VCaP (cell line): ENCODE measurements around the gene DYSF.

Source experiments
- H3K27ac ChIP-seq: fragments of 450-650 bp; 2 replicates; pipeline ENCODE4 v1.5.1; 2017
- TF ChIP-seq, protein P1 (sequence below): fragments of 450-650 bp; conservative IDR thresholded peaks from 2 replicates; pipeline ENCODE4 v1.5.1; 2017; ENCODE audit warnings: mild to moderate bottlenecking, moderate library complexity

DYSF gene

DNA sequence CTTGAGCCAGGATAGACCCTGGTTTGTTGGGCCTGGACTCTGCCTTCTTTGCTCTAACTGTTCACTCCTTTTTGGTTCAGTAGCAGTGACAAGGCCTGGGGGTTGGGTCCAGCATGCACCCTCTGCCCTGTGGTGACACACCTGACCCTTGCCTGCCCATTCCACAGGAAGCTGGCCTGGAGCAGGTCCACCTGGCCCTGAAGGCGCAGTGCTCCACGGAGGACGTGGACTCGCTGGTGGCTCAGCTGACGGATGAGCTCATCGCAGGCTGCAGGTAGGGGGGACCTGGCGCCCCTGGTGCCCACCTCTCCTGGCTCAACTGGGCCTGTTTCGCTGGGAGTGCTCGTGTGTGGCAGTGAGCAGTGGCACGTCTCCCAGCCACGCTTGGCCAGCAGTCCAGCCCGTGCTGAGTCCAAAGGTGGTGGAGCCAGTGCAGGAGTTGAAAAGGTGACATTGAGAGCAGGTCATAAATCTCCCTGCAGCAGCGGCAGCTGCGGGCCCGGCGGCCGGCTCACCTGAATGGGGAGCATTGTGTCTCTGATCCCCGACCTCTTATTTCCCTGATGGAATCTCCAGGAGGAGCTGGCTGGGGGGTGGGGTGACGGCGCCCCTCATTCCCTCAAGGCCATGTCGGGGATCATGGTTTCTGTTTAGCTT, 102.6 kb downstream of the DYSF start:
- TF ChIP-seq, protein P1, sequence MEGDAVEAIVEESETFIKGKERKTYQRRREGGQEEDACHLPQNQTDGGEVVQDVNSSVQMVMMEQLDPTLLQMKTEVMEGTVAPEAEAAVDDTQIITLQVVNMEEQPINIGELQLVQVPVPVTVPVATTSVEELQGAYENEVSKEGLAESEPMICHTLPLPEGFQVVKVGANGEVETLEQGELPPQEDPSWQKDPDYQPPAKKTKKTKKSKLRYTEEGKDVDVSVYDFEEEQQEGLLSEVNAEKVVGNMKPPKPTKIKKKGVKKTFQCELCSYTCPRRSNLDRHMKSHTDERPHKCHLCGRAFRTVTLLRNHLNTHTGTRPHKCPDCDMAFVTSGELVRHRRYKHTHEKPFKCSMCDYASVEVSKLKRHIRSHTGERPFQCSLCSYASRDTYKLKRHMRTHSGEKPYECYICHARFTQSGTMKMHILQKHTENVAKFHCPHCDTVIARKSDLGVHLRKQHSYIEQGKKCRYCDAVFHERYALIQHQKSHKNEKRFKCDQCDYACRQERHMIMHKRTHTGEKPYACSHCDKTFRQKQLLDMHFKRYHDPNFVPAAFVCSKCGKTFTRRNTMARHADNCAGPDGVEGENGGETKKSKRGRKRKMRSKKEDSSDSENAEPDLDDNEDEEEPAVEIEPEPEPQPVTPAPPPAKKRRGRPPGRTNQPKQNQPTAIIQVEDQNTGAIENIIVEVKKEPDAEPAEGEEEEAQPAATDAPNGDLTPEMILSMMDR, result no peak
- H3K27ac ChIP-seq, result no peak overlapping the region

DNA sequence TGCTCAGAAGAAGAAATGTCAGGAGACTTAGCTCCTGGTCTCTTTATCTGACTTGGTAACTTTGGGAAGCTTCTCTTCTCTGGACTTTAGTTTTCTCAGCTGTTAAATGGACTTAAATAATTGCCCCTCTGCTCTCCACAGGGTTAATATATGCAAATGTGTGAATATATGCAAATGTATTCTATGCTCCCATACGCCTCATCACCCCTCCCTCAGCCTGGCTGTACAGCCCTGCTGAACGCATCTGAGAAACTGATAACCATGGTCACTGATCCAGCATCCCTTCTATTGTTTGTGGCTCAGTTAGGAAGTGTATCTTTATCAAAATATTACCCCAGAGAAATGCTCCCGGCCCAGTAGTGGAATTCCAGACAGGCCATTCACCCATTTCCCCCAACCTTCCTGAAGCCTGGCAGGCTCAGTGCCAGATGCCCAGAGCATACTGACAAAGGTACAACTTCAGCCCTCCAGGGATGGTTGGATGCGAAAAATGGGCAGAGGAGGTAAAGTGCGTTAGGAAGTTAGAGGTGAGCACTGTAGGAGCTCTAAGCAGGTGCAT, 103.4 kb downstream of the DYSF start:
- TF ChIP-seq, protein P1, result no peak
- no peak overlapping the region for H3K27ac ChIP-seq

DNA sequence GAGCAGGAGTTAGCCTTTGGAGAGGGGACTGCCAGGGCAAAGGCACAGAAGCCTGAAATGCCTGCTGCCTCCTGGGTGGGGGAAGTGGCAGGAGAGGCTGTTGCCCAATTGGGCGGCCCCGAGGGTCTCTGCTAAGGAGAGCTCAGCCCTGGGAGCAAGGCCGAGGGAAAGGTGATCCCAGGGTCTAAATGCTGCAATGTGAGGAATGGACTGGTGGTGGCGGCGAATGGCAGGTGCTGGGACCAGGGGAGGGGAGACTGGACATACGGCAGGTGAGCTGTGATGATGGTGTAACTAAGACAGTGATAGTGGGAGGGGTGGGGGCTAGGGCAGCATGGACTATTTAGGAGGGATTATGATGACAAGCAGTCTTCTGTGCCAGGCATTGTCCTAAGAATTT, 104.0 kb downstream of the DYSF start:
- H3K27ac ChIP-seq, result no peak overlapping the region

DNA sequence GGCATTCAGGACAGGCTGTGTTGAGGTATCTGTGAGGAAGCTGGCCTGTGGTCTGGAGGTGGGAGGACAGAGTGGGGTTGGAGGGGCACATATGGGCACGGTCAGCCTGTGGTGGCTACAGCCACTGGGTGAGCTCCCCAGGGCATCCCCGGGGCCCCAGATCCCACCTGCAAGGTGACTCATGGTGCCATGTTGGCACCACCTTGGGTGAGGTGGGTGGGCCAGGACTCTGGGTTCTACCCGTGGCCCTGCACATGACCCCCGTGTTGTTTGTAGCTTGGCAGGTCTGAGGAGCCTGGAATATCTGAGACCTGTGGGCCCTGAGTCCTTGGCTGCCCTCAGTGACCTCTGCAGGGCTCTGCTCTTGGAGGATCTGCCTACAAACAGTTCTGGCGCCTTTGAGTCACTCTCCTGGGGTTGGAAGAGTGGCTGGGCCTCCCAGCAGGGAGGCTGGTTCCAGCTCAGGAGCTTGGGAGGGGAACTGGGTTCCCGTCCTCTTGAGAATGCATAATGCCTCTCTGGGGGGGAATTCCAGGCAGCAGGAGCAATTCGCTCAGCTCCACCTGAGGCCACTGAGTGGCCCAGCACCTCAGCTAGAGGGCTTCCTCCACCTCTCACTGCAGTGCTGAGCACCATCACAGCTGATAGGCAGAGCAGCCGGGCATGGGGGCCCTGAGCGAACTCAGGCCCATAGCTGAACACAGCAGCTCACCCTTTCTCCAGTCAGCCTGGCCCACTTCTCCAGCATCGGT, 105.1 kb downstream of the DYSF start:
- TF ChIP-seq, protein P1, result no peak

More for the DNA sequence above, 104.0 kb downstream of the DYSF start:
- TF ChIP-seq, protein P1, result no peak

DNA sequence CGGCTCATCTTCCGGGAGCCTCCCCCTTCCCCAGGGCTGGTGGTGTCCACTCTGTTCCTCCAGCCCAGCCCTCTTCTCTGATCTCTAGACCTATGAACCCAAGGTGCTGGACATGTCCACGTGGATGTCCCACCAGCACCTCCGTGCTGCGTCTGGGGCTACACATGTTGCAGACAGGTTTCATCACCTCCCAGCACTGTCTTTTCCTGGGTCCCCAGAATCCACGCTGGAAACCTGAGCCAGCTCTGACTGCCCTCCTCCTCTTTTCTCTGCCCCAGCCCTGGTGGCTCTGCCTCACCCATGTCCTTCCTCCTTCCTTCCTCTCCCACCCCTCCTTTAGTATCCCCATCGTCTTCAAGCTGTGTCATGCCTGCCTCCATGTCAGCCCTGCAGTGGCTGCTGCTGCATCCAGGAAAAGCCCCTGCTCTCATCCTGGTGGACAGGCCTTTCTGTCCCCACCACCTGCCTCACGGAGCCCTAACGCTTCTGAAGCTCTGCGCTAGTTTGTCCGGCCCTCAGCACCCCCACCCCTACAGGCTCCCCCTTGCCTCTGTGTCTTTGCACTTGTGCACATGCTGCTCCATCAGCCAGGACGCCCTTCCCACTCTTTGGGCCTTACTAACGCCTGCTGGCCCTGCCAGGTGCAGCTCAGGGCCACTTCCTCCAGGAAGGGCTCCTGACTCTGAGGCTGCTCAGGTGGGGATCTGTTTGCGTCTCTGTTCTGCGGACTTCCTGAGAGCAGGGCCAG, 105.9 kb downstream of the DYSF start:
- TF ChIP-seq, protein P1, result no peak
- H3K27ac ChIP-seq, result no peak overlapping the region

More for the DNA sequence above, 105.1 kb downstream of the DYSF start:
- no peak overlapping the region for H3K27ac ChIP-seq

DNA sequence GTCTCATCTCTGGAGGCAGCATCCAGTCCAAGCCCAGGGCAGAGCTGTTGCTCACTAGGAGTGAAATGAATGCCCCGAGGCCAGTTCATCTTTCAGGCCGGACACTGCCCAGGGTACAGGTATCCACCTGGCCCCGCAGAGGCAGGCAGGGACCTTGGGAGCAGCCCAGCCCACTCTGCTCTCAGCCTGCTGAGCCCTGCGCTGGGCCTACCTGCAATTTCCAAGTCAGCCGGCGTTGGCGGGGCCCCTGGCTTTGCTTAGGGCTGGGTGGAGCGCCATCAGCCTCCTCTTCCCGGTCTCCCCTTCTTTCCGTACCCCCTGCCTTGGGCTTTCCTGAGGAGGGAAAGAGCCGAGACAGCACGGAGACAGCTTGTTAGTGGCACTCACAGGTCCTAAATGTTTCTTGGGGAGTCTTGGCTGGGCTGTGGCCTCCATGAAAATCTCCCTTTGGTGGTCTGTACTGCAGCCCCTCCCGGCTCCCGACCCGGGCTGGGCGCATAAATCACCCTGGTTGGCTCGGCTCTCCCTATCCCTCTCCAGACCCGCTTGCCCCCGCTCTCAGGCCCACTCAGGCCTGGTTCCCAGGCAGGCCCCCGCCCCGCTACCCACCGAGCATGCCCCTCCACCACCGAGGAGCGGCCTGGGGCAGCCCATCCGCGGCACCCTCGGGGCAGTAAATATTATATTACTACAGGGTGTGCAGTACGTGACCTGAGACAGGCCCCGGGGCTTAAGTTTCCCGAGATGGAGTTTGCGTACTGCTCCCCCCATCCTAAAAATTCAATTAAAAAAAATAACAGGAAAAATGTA, 106.7 kb downstream of the DYSF start:
- H3K27ac ChIP-seq, result no peak overlapping the region

More for the DNA sequence above, 106.7 kb downstream of the DYSF start:
- TF ChIP-seq, protein P1, result no peak
